GM18517 (cell line): ENCODE data around the gene AFAP1L2.

Experiments used
- ATAC-seq: cut with Tn5 transposase; IDR thresholded peaks from one replicate; pipeline ENCODE4 v1.9.1; 2021; ENCODE audit warnings: mild to moderate bottlenecking, moderate library complexity; ENCODE audit not compliant: unreplicated experiment

Gene AFAP1L2

GRCh38 chr10:114392112-114392835, 12.0 kb downstream of the AFAP1L2 start:
- ATAC-seq = no peak

- ATAC-seq = no peak
Observed at GRCh38 chr10:114391599-114391998, 12.7 kb downstream of the AFAP1L2 start.

DNA sequence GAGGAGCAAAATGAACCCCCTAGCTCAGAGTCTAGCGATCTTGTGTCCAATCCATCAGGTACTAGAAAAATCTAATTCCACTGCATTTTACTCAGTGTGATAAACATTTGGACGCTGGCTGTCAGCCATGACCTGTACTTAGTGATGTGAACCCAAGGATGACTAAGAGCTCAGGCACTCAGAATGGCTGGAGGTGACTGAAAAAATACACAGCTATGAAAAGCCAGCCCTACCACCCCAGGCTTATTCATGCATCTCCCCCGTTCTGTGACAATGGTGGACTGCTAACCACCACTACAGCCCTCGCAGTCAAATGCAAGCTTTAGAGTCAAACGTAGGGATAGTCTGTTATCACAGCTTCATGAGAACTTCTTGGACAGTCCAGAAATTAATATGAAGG, 14.9 kb downstream of the AFAP1L2 start:
- no peak for ATAC-seq

DNA sequence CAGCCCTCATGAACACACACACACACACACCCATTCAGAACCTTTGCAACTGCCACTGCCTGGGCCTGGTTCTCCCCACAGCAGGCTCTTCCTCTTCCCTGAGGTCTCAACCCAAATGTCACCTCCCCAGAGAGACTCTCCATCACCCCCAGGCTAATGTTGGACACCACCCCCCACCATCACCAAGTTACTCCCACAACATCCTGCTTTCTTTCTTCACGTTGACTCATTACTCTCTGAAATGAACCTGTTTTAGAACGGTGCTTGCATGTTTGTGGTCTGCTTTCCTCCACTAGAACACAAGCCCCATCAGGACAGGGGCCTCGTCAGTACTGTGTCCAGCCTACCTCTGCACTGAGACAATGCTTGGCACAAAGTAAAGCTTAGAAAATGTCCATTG, 16.0 kb downstream of the AFAP1L2 start:
- ATAC-seq = no peak

DNA sequence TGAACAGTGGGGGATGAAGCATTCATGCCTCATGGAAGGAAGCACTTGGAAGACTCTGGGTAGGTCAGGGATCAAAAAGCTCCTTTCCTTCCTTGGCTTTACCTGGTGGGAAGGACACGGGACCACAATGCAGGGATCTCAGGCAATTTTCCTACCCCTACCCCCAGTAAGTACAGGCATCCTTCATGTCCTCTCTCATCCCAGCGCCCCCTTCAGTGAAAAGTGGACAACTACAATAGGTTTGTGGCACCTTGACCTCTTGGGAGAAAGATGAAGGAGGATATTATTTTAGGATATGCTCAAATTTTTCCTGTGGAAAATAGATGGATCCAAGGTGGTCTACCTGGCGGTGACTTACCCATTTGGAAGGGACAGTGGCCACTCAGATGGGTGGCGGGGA, 16.5 kb downstream of the AFAP1L2 start:
- ATAC-seq = no peak

GRCh38 chr10:114386452-114386851, 17.9 kb downstream of the AFAP1L2 start:
- no peak for ATAC-seq

- no peak for ATAC-seq
Observed at GRCh38 chr10:114385557-114385956, 18.7 kb downstream of the AFAP1L2 start.

DNA sequence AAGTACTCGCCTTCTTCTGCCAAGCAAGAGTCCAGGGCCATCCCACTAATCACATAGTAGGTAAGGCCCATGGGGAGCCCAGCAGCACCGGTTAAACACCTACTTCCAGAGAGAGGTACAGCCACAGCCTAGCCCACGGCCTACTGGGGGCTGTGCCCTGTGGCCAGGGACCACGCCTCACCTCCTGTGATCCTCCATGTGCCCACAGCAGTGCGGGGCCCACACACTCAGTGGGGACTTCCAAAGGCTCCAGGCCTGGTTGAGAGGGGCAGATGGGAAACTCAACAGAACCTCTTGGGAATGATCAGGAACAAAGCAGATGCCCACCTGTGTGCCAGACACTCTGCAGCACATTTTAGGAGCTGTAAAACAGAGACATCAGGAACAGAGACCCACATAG, 19.7 kb downstream of the AFAP1L2 start:
- ATAC-seq = no peak

DNA sequence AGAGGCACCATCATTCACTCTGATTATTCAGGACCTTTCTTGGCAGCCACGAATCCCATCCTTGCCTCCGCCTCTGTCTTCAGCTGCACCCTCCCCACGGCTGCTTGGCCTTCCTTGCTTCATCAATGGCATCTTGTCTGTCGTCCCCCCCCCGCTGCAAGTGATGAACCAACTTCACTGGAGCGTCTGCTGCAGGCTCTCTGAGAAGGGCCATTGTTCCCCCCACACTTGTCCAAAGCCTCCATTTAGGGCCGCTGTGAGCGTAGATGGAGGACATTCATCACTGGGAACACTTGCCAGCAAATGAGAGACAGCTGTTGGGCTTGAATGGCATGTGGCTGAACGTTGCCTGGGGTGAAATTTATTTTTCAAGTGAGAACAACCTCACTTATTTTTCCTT, 20.1 kb downstream of the AFAP1L2 start:
- no peak for ATAC-seq

- no peak for ATAC-seq
Observed at GRCh38 chr10:114380797-114381196, 23.5 kb downstream of the AFAP1L2 start.

DNA sequence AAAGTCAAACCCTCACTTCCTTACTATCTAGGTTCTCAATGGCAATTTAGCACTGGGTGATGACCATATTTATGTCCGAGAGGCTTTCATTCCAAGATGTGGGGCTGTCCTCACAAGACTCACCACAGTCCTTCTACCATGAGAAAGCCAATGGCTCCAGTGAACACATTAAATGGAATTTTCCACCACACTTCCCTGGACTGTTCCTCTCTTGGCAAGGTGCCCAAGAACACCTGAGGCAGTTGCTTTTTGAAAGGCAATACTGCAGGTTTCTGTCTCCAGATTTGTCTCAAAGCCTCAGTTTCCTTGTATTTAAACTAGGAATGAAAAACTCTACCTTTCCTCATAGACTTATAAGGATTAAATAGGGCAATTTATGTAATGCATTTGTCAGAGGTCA, 24.2 kb downstream of the AFAP1L2 start:
- no peak for ATAC-seq

- no peak for ATAC-seq
Observed at GRCh38 chr10:114379631-114380041, 24.7 kb downstream of the AFAP1L2 start.

GRCh38 chr10:114376523-114376922, 27.8 kb downstream of the AFAP1L2 start:
- ATAC-seq = no peak

DNA sequence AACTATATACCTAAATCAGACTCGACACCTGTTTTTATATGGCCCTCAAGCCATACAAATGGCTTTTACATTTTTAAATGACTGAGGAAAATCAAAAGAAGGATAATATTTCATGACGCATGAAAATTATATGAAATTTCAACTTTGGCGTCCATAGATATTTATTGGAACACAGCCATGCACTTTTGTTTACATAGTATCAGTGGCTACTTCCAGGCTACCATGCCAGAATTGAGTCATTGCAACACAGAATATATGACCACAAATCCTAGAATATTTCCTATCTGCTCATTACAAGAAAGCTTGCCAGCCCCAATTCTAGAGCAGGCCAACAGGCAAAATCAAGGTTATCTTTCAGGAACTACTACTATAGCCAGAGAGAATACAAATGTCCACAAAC, 29.3 kb downstream of the AFAP1L2 start:
- ATAC-seq = no peak

- ATAC-seq = no peak
Observed at GRCh38 chr10:114374053-114374791, 30.1 kb downstream of the AFAP1L2 start.

DNA sequence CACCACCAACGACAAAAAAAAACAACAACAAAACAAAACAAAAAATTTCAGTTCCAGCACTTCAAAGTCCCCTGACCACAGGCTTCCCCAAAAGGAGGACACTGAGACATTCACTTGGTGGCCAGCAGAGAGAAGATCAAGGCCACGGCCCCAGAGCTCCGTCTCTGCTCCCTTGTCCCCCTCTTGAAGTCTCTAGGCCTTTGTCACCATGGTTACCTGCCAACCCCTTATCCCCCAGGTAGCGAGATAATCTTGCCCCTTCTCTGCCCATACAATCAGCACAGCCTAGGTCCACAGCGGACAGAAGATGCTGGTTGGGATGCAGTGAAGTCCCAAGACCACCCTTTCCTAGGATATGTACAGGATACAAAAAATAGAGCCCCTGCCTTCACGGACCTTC, 30.7 kb downstream of the AFAP1L2 start:
- ATAC-seq = no peak

DNA sequence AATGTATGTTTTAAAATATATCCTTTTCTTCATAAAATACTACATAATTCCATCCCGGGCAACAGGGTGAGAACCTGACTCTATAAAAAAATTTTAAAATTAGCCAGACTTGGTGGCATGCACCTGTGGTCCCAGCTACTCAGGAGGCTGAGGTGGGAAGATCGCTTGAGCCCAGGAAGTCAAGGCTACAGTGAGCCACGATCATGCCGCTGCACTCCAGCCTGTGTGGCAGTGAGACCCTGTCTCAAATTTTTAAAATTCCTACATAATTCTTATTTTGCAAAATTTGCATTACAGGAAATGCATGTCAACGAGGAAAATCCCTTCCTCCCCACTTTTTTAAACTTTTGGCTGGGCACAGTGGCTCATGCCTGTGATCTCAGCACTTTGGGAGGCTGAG, 31.3 kb downstream of the AFAP1L2 start:
- ATAC-seq = no peak

DNA sequence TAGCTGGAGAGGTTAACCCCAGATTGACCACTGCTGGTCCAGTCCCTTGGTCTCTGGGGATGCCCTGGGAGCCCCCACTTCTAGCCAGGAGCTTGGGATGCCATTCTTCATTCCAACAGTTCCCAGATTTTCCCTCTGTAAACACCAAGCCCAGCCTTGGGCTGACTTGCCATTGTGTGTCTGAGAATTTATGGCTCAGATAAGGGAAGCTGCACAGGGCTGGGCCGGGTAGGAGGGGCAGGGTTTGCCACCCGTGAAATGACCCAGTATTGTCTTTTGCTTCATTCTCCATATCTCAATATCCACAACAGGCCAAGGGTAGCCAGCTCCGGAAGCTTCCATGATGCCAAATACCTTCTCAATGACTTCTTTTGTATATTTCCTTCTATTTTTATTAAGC, 32.1 kb downstream of the AFAP1L2 start:
- ATAC-seq = no peak

DNA sequence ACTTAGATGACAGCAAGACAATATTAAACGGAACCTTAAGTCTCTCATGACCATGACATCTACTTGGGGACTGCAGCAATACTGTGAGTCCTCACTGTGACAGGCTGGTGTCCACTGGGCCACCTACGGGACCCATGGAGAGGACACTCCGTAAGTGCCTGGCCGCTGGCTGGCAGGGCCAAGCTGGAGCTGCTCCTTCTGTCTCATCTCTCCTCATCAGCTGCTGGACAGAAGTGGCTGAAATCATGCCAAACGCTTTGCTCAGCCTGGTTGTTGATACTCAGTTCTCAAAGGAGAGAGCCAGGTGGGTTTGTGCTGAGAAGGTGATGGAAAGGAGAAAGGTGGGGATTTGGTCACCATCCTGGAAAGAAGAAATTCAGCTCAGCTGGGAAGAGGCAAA, 33.3 kb downstream of the AFAP1L2 start:
- ATAC-seq = no peak

DNA sequence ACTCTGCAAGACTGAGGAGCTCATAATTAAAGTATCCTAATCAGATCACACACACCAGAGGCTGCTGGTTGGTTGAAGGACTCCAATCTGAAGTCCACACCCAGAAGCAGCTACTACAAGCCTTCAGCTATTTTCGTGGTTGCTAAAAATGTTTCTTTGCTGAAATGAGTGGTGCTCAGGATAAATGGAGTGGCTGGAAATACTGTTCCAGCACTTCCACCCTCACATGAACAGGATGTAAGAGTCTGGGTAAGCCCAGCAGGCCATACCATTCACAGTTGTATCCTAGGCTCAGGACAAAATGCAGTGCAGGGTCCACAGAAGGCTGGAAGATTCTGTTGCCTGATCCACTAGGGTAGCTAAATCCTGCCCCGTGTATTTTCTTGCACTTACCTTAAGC, 34.1 kb downstream of the AFAP1L2 start:
- ATAC-seq = no peak

DNA sequence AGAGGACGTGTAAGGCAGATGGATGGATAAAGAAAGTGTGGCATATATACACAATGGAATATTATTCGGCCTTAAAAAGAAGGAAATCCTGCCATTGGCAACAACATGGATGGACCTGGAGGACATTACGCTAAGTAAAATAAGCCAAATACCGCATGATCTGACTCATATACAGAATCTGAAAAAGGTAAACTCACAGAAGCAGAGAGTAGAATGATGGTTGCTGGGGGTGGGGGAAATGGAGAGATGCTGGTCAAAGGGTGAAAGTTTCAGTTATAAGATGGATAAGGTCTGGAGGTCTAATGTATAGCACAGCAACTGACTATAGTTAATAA, 36.3 kb downstream of the AFAP1L2 start:
- no peak for ATAC-seq

GRCh38 chr10:114367351-114368056, 36.8 kb downstream of the AFAP1L2 start:
- ATAC-seq = no peak
